Measurements from ENCODE around the gene BSPRY. TPM values are rescaled to one million over a fixed set of nuclear protein-coding genes. Genes with fewer than 3 reads are reported as not detected.
A peak's percentile ranks its signal among the peaks of the same experiment; 100 is the strongest.
"Not testable (repeated sequence)": the region's sequence is repeated elsewhere in the genome, so short reads cannot be mapped to it uniquely, and the experiment has no call there.

Gene BSPRY
- total RNA-seq, 1 donor, result 0.42 TPM

GRCh38 chr9:113390192-113390960, 41.0 kb downstream of the BSPRY start:
- Histone ChIP-seq H3K4me1 (ENCODE audit: insufficient read depth, low read length) (peaks cover 6% of the 10 kb centered on the region), H3K27me3 (ENCODE audit: insufficient read depth, low read length) (no peaks in the 10 kb centered on the region), H3K4me3 (ENCODE audit: low read length) (no peak overlapping the region), H3K9me3 (ENCODE audit: low read depth, low read length) (no peaks in the 10 kb centered on the region)

DNA sequence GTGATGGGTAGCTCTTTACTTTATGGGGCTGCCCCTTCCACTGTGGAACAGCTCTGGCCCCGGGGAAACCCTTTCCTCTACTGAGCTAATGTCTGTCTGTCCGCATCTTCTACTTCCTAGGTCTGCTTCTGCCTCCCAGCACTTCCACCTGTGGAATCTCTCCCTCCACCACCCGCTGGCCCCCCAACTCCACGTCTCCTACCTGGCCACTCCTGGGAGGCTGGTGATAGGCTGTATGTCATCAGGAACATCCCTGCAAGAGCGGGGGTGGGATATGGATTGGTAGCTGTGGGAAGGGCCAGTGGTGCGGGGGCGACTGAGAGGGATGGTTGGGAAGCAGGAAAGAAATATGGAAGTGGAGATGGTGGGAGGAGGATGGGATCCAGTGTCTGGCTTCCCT, 42.6 kb downstream of the BSPRY start:
- H3K27me3 ChIP-seq (ENCODE audit: insufficient read depth, low read length), result no peaks in the 10 kb centered on the region
- no peaks in the 10 kb centered on the region for H3K4me1 ChIP-seq (ENCODE audit: insufficient read depth, low read length)
- no peak overlapping the region for H3K4me3 ChIP-seq (ENCODE audit: low read length)
- H3K9me3 ChIP-seq (ENCODE audit: low read depth, low read length), result no peaks in the 10 kb centered on the region

- no peak overlapping the region for H3K4me3 ChIP-seq (ENCODE audit: low read length)
- H3K9me3 ChIP-seq (ENCODE audit: low read depth, low read length), result no peaks in the 10 kb centered on the region
- no peaks in the 10 kb centered on the region for H3K4me1 ChIP-seq (ENCODE audit: insufficient read depth, low read length)
- H3K27me3 ChIP-seq (ENCODE audit: insufficient read depth, low read length), result no peaks in the 10 kb centered on the region
Observed at GRCh38 chr9:113393281-113393680, 43.9 kb downstream of the BSPRY start.

DNA sequence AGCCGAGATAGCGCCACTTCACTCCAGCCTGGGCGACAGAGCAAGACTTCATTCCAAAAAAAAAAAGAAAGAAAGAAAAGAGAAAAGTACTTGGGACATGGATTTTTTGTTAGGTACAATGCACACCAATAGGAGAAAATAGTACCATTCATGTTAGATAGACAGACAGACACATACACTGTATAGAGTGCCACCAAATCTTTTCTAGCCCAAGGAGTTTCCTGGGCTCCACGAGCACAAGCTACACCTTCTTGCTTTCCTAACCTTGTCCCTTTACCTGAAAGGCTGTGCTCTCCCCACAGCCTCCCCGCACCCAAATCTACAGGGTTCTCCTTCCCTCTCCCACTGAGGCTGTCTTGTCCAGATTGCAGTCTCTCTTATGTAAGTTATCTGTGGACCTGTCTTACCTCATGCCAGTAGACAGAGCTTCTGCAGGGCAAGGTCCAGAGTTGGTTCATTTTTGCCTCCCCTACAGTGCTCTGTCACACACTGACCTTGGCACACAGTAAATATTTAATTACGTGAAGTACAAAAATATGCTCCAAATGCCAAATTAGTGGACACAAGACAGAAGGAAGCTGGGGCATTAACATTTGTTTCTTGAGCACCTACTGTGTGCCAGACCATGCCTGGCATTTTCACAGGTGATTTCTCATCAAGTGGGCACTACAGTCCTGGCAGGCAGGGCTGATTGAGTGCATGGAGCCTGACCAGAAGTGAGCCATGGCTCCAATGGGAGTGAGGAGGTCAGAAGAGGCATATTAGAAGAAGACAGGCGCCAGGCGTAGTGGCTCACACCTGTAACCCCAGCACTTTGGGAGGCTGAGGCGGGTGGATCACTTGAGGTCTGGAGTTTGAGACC, 45.9 kb downstream of the BSPRY start:
- Histone ChIP-seq H3K9me3 (ENCODE audit: low read depth, low read length) (no peaks in the 10 kb centered on the region), H3K27me3 (ENCODE audit: insufficient read depth, low read length) (no peaks in the 10 kb centered on the region), H3K4me1 (ENCODE audit: insufficient read depth, low read length) (peaks cover 16% of the 10 kb centered on the region), H3K4me3 (ENCODE audit: low read length) (no peak overlapping the region)

DNA sequence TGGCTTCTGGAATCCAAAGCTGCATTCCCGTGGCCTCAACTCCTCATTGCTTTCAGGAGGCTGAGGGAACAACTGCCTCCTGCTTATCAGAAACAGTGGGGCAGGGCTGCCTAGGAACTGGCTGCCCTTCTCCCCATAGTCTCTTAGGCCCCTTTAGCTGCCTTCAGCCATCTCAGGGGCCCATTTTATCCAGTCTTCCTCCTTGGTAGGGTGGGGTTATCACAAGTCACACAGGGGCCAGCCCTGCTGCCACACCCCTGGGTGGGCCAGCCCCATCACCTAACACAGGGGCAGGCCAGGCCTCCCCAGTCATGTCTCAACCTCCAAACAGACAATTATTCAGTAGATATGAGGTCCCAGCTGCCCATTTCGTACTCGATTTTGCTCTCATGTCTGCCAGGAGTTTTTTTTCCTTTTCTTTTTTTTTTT, 47.9 kb downstream of the BSPRY start:
- no peaks in the 10 kb centered on the region for H3K27me3 ChIP-seq (ENCODE audit: insufficient read depth, low read length)
- peaks cover 30% of the 10 kb centered on the region for H3K4me1 ChIP-seq (ENCODE audit: insufficient read depth, low read length)
- no peak overlapping the region for H3K4me3 ChIP-seq (ENCODE audit: low read length)
- no peaks in the 10 kb centered on the region for H3K9me3 ChIP-seq (ENCODE audit: low read depth, low read length)

DNA sequence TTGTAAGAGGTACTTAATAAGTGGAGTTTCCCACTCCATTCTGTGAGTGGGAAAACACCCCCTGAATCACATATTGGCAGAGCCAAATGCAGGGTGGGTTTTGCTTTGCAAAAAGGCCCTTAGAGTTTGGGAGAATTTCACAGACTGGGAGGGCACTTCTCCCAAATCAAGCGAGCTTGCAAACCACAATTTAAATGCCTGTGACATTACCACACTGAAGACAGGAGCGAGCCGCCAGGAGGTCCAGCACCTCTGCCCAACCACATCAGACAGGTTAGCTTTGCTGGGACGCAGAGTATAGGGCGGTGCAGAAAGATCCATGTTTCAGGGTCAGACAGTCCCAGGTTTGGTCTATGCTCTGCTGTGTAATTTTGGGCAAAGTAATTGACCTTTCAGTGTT, 49.5 kb downstream of the BSPRY start:
- Histone ChIP-seq H3K9me3 (ENCODE audit: low read depth, low read length) (no peaks in the 10 kb centered on the region), H3K4me1 (ENCODE audit: insufficient read depth, low read length) (peaks cover 46% of the 10 kb centered on the region), H3K27me3 (ENCODE audit: insufficient read depth, low read length) (no peaks in the 10 kb centered on the region), H3K4me3 (ENCODE audit: low read length) (no peak overlapping the region)

DNA sequence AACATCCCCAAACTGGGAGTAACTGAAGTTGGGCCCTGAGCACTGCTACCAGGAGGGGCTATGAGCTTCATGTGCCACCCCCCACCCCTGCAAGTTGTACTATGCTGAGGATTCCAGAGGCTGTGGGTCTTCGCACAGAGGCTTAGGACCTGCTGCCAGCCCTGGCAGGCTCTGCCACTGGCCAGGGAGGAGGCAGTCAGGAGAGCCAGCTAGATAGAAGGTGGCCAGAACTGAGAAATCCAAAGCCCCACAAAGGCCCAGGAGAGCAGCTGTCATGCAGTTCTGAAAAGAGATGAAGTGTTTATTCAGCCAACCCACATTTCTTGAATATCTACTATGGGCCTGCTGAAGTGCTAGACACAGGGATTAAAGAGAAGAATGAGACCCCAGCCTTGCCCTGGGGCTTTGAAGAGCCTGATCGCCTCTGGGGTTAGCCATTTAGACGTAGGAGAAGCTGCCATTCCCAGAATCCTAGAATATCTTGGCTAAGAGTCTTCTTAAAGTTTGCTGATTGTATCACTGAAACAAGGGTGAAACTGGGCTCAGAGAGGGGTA, 50.4 kb downstream of the BSPRY start:
- Histone ChIP-seq H3K4me1 (ENCODE audit: insufficient read depth, low read length) (peaks cover 55% of the 10 kb centered on the region), H3K4me3 (ENCODE audit: low read length) (no peak overlapping the region), H3K9me3 (ENCODE audit: low read depth, low read length) (no peaks in the 10 kb centered on the region), H3K27me3 (ENCODE audit: insufficient read depth, low read length) (no peaks in the 10 kb centered on the region)

DNA sequence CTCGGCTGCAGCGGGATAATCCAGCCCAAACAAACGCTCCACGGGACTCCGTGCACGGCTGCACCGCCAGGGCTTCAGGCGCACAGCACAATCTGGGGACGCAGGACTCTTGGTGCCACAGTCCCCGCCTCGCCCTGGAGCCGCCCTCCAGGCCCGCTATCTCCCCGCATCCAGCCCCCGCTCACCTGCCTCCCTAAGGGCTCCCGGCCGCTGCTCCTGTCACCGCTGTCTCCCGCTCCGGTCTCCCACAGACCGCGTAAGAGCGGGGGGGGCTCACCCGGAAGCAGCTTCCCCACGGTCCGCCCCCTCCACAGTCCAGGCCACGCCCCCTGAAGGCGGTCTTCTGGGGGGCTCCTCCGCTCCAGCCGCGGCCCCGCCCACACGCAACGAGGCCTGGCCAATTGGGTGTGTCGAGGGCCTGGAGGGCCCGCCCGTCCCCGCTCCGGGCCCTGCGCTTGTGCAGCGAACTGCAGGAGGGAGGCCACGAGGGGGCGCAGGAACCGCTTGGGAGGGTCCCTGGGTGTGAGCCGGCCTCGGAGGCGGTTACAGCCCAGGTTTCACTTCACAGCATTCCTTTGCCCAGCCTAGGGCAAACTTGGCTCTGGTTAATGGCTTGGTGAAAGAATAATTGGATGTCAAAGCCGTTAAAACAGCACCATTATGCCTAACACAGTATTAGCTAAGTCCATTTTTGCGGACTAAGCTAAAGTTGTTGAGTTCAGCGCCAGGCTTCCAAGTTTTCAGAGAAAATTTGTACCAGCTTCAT, 51.9 kb downstream of the BSPRY start, which contains the start of gene ALAD:
Gene ALAD, minus strand, starts transcription at position 258 of the 766 bp plus-strand sequence. CDS start 7,725 bp downstream, outside the sequence.
- no peaks in the 10 kb centered on the region for H3K27me3 ChIP-seq (ENCODE audit: insufficient read depth, low read length)
- peaks cover 61% of the 10 kb centered on the region for H3K4me1 ChIP-seq (ENCODE audit: insufficient read depth, low read length)
- no peaks in the 10 kb centered on the region for H3K9me3 ChIP-seq (ENCODE audit: low read depth, low read length)
- H3K4me3 ChIP-seq (ENCODE audit: low read length), result peak within 1 kb of the TSS; percentile 78

- Histone ChIP-seq H3K4me1 (ENCODE audit: insufficient read depth, low read length) (peaks cover 80% of the 10 kb centered on the region), H3K4me3 (ENCODE audit: low read length) (no peak overlapping the region), H3K9me3 (ENCODE audit: low read depth, low read length) (no peaks in the 10 kb centered on the region), H3K27me3 (ENCODE audit: insufficient read depth, low read length) (no peaks in the 10 kb centered on the region)
Observed at GRCh38 chr9:113403646-113404045, 54.3 kb downstream of the BSPRY start.

- H3K4me3 ChIP-seq (ENCODE audit: low read length); H3K27me3 ChIP-seq (ENCODE audit: insufficient read depth, low read length); H3K9me3 ChIP-seq (ENCODE audit: low read depth, low read length): not testable (repeated sequence)
- H3K4me1 ChIP-seq (ENCODE audit: insufficient read depth, low read length), result peaks cover 72% of the 10 kb centered on the region
Observed at GRCh38 chr9:113406353-113406752, 57.0 kb downstream of the BSPRY start.

DNA sequence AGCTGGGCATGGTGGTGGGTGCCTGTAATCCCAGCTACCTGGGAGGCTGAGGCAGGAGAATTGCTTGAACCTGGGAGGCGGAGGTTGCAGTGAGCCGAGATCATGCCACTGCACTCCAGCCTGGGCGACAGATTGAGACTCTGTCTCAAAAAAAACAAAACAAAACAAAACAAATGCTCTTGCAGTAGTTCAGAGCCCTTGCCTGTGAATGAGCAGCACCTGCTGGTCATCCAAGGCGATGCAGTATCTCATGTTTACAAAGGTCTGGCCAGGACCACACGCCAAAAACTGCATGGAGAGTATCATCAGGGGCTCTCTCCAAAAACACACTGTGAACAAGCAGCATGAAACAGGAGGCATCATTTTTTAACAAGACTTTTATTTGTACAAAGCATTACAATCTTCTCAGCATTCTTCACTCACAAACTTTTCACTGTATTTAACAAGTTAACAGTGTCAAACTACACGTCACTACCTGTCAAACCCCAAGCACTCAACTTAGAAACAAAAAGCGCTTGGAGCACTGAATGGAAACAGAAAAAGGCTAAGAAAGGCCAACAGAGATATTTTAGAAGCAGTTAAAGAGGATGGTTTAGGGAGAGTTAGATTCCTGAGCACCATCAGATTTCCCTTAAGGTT, 57.7 kb downstream of the BSPRY start:
- H3K4me1 ChIP-seq (ENCODE audit: insufficient read depth, low read length), result peaks cover 72% of the 10 kb centered on the region
- not testable (repeated sequence) for H3K27me3 ChIP-seq (ENCODE audit: insufficient read depth, low read length); H3K4me3 ChIP-seq (ENCODE audit: low read length); H3K9me3 ChIP-seq (ENCODE audit: low read depth, low read length)

DNA sequence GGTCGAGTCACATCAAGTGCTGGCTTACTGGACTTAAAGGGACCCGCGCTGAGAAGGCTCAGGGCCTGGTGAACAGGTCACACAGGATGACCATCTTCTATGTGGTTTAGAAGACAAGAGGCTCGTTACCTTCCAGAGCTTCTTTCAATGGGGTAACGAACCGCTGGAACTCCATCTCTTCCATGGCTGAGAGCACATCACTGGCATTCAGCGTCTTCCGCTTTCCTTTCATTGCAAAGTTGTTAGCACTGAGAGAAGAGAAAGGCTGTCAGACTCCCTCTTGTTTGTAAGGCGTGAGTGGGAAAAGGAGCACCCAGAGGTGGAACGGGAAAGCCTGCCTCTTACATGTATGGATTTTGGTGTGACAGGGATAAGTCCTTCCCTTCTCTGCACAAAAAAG, 60.1 kb downstream of the BSPRY start:
- H3K4me1 ChIP-seq (ENCODE audit: insufficient read depth, low read length), result peaks cover 48% of the 10 kb centered on the region

GRCh38 chr9:113409883-113410206, 60.5 kb downstream of the BSPRY start:
- no peaks in the 10 kb centered on the region for H3K9me3 ChIP-seq (ENCODE audit: low read depth, low read length)
- peaks cover 44% of the 10 kb centered on the region for H3K4me1 ChIP-seq (ENCODE audit: insufficient read depth, low read length)
- H3K27me3 ChIP-seq (ENCODE audit: insufficient read depth, low read length), result no peaks in the 10 kb centered on the region
- peak overlapping the region; percentile 69 for H3K4me3 ChIP-seq (ENCODE audit: low read length)

More for the DNA sequence above, 60.1 kb downstream of the BSPRY start:
- Histone ChIP-seq H3K27me3 (ENCODE audit: insufficient read depth, low read length) (no peaks in the 10 kb centered on the region), H3K4me3 (ENCODE audit: low read length) (peak overlapping the region; percentile 69), H3K9me3 (ENCODE audit: low read depth, low read length) (no peaks in the 10 kb centered on the region)

DNA sequence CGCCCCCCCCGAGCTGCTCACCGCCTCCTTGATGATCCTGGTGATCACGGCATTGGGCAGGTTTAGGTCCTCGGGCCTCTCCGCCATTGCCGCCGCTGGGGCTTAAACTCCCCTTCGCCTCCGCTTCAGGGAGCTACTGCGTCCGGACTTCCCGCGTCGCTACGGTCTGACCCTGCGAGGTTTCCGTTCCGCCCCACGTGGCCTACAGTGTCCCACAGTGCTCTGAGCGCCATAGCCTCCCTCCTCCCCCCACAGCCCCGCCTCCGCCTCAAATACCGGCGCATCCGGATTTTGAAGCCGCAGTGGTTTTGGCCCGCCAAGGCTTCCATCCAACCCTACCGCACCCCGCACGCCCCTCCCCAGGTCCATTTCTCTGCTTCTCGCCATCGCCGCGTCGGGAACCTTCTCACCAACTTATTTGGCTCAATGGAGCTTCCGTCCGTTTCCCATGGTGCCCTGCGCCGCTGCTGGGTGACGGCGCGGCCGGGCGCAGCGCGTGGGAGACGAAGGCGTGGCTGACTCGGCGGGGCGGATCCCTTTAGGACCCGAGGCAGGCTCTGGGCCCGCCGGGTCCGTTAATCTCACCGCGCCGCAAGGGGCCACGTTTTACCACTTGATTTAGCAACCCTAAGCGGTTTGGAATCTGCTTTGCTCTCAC, 61.0 kb downstream of the BSPRY start, which contains the start of the genes C9orf43 and POLE3:
Gene C9orf43, plus strand, starts transcription at position 541 of the 658 bp plus-strand sequence. CDS start 2,747 bp downstream, outside the sequence.
Gene POLE3, minus strand, starts transcription at position 469 of the 658 bp plus-strand sequence. Its CDS starts 382 bp downstream, at position 87.
- no peaks in the 10 kb centered on the region for H3K27me3 ChIP-seq (ENCODE audit: insufficient read depth, low read length)
- no peaks in the 10 kb centered on the region for H3K9me3 ChIP-seq (ENCODE audit: low read depth, low read length)
- peak within 1 kb of the TSS; percentile 69 for H3K4me3 ChIP-seq (ENCODE audit: low read length)
- H3K4me1 ChIP-seq (ENCODE audit: insufficient read depth, low read length), result peaks cover 40% of the 10 kb centered on the region
